MM.1S (cell line): Measurements from ENCODE around the gene NTSR1.

Source experiments
- CTCF ChIP-seq: fragments of 300-600 bp; sonication (generic); IDR thresholded peaks from 2 replicates; pipeline ENCODE4 v1.5.1; 2016; ENCODE audit warnings: antibody characterized with exemption, low read length, mixed read lengths
- EZH2 ChIP-seq: fragments of 300-600 bp; sonication (generic); optimal IDR thresholded peaks from 2 replicates; pipeline ENCODE3; 2017; ENCODE audit warnings: low read depth, mild to moderate bottlenecking, antibody characterized with exemption, low read length, mixed read lengths

GRCh38 chr20:62726276-62726675, 17.6 kb downstream of the NTSR1 start:
- TF ChIP-seq CTCF, result no peak
- TF ChIP-seq EZH2, result no peak
